HG03039 (cell line): Measurements from ENCODE around the gene MDH2.
"Not testable (repeated sequence)": the region's sequence is repeated elsewhere in the genome, so short reads cannot be mapped to it uniquely, and the experiment has no call there.

ENCODE experiments used
- ATAC-seq: cut with Tn5 transposase; IDR thresholded peaks from one replicate; pipeline ENCODE4 v1.9.1; 2021; ENCODE audit warnings: mild to moderate bottlenecking, moderate library complexity; ENCODE audit not compliant: unreplicated experiment

The MDH2 gene

GRCh38 chr7:76047305-76047810 lies 548 bp upstream of the MDH2 start:
- no peak for ATAC-seq

GRCh38 chr7:76048668-76048988 lies 722 bp downstream of the MDH2 start:
- ATAC-seq: no peak

GRCh38 chr7:76049295-76049694 lies 1.4 kb downstream of the MDH2 start:
- no peak for ATAC-seq

GRCh38 chr7:76050545-76050944 lies 2.6 kb downstream of the MDH2 start:
- no peak for ATAC-seq

GRCh38 chr7:76051840-76052239 lies 3.9 kb downstream of the MDH2 start:
- no peak for ATAC-seq

GRCh38 chr7:76052681-76053080 lies 4.8 kb downstream of the MDH2 start:
- ATAC-seq: not testable (repeated sequence)

GRCh38 chr7:76053461-76053860 lies 5.6 kb downstream of the MDH2 start:
- ATAC-seq: no peak

- ATAC-seq: no peak
Observed at GRCh38 chr7:76054123-76055120, 6.5 kb downstream of the MDH2 start.

- no peak for ATAC-seq
Observed at GRCh38 chr7:76056241-76056640, 8.3 kb downstream of the MDH2 start.

- no peak for ATAC-seq
Observed at GRCh38 chr7:76057103-76057812, 9.4 kb downstream of the MDH2 start.

GRCh38 chr7:76057813-76058145 lies 9.9 kb downstream of the MDH2 start:
- ATAC-seq: no peak

- not testable (repeated sequence) for ATAC-seq
Observed at GRCh38 chr7:76058745-76059144, 10.8 kb downstream of the MDH2 start.

GRCh38 chr7:76060842-76061241 lies 12.9 kb downstream of the MDH2 start:
- ATAC-seq: no peak

- ATAC-seq: no peak
Observed at GRCh38 chr7:76062254-76062653, 14.3 kb downstream of the MDH2 start.

GRCh38 chr7:76063114-76063513 lies 15.2 kb downstream of the MDH2 start:
- no peak for ATAC-seq

- no peak for ATAC-seq
Observed at GRCh38 chr7:76063525-76063924, 15.6 kb downstream of the MDH2 start.

GRCh38 chr7:76064208-76064970 lies 16.5 kb downstream of the MDH2 start:
- ATAC-seq: no peak

GRCh38 chr7:76065016-76065612 lies 17.2 kb downstream of the MDH2 start:
- no peak for ATAC-seq

- no peak for ATAC-seq
Observed at GRCh38 chr7:76066716-76067503, 19.0 kb downstream of the MDH2 start.

- no peak for ATAC-seq
Observed at GRCh38 chr7:76069238-76069638, 21.3 kb downstream of the MDH2 start.
